ENCODE data around the gene ASB18.

Gene ASB18

GRCh38 chr2:236161531-236161930, 102.7 kb downstream of the ASB18 start:
- ATAC-seq = no peak

- ATAC-seq = no peak
Observed at GRCh38 chr2:236161082-236161462, 103.1 kb downstream of the ASB18 start.

- ATAC-seq = no peak
Observed at GRCh38 chr2:236160366-236161081, 103.7 kb downstream of the ASB18 start.

- no peak for ATAC-seq
Observed at GRCh38 chr2:236159778-236160170, 104.4 kb downstream of the ASB18 start.

- ATAC-seq = no peak
Observed at GRCh38 chr2:236158969-236159777, 105.0 kb downstream of the ASB18 start.

DNA sequence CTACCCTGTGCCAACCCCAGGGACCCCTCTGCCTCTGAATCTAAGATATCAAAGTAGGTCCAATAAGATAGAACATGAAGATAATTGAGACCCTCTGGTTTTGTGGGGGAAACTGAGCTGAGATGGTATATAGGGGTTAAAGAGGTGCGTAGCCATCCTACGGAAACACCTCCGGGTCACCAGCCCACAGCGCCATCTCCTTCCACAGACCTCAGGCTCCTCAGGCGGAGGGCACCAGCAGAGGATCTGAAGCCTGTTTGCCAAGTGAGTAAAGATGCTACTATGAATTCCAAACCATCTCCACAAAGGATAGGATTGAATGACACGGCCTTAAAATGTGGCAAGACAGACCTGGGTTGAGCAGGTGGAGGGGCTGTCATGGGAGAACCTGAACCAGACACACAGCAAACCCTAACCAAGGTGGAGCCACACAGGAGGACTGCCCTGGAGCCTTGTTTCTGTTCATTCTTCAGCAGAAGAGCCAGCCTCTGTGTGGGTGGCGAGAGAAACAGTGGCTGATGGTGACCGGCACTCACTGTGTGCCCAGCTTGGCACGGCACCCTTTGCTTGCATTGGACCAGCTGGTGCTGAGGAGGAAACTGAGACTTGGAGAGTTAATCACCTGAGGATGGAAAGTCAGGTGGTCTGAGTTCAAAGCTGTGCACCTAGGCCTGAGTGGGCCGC, 106.2 kb downstream of the ASB18 start:
- ATAC-seq = no peak

DNA sequence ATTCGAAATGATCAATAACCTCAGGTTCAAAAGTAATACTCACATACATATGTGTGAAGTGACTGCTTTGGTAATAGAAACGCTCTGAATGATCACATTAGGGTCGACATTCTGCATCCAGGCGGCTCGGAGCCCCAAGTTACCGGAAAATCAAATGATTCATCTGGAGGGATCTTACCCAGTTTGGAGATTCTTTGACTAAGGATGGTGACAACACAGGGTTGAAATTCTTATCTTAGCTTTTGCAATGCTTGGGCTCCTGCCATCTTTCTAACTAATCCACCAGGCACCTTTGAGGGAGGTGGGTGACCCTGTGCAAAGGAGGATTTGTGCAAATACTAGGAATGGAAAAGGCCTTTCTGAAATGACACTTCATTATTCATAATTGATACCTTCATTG, 106.8 kb downstream of the ASB18 start:
- no peak for ATAC-seq

GRCh38 chr2:236156860-236157194, 107.4 kb downstream of the ASB18 start:
- ATAC-seq = no peak

GRCh38 chr2:236156095-236156859, 107.9 kb downstream of the ASB18 start:
- no peak for ATAC-seq

- ATAC-seq = no peak
Observed at GRCh38 chr2:236155406-236155805, 108.8 kb downstream of the ASB18 start.

DNA sequence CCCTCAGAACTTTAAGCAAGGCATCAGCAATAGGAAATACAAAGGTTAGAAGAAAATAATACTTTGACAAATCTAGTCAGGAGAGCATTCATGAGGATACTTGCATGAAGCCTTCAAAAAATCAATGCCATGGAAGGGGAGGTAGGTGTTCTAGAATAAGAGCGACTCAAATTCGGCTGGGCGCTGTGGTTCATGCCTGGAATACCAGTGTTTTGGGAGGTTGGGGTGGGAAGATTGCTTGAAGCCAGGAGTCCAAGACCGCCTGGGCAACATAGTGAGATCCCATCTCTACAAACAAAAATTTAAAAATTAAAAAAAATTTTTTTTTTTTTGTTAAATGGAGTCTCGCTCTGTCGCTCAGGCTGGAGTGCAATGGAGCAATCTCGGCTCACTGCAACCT, 117.8 kb downstream of the ASB18 start:
- no peak for ATAC-seq

- ATAC-seq = no peak
Observed at GRCh38 chr2:236143811-236144210, 120.4 kb downstream of the ASB18 start.

Data from activated CD4-positive, CD25-positive, alpha-beta regulatory T cell treated with anti-CD3 and anti-CD28 coated beads, Interleukin-2, amount 50 U/mL, for 24 hours (primary cell).